T47D (cell line): Measurements from ENCODE around the gene TPST2.

Experiments
- DNase-seq, 2 experiments: peaks; one replicate each; pipeline versions ENCODE4 v3.0.0 to v3.0.0-alpha.2; 2011 to 2012; ENCODE audit warnings: low read depth in 1 of 2, low spot score in 1 of 2
- JUND ChIP-seq: IDR thresholded peaks from 2 replicates; pipeline ENCODE4 v1.6.1; 2012; ENCODE audit warnings: low read depth
- in situ Hi-C: cut with HindIII; loops from 2 replicates; pipeline ENCODE4 v1.10.0; 2016; ENCODE audit warnings: low sequenced_read_pairs, low pct_unique_long_range_greater_than_20kb

TPST2 gene

DNA sequence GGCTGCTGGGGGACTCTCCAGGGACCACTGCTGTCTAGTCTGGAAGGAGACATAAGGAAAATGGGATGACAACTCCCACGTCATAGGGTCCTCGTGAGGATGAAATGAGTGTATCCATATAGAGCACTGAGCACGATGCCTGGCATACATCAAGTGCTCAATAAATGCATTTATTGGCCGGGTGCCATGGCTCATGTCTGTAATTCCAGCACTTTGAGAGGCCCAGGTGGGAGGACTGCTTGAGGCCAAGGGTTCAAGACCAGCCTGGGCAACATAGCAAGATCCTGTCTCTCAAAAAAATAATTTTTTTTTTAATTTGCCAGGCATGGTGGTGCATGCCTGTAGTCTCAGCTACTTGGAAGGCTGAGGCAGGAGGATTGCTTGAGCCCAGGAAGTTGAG is 12.2 kb upstream of the TPST2 start:
- in situ Hi-C loops = no loop called here
- TF ChIP-seq JUND = no peak
- DNase-seq = no peak

DNA sequence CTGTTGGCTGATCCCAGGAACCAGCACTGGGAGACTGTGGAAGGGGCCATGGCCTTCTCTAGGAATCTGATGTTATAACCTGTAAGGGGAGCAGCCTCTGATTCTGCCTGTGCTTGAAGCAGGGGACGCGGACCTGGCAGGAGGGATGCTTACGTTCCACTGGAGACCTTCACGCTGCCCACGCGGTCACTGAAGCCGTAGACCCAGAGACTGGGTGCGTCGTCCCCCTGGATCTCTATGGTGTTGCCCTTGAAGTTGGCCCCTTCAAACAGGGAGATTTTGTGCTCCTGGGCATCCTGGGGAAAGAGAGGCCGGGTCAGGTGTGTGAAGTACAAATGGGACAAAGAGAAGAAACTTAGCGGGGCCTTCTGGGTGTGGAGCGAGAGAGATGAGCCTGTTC is 11.8 kb upstream of the TPST2 start:
- in situ Hi-C loops = no loop called here
- no peak for DNase-seq
- TF ChIP-seq JUND = no peak

DNA sequence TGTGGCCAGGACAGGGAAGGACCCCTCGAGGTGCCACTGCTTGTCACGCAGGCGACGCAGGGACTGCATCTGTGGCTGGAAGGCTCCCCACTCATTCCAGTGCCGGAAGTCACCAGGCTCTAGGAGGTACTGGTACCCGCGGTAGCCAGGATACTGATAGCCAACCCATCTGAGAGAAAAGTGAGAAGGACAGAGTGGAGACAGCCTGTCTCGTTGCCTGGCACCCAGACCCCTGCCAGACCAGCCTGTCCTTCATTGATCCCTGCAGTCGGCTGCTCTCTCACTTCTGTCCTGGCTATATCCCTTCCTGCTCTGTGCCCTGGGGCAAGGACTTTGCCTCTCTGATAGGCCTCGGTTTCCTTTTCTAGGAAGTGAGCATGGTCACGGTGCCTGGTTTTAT is 9.6 kb upstream of the TPST2 start:
- no peak for DNase-seq
- in situ Hi-C loops = no loop called here
- no peak for TF ChIP-seq JUND

DNA sequence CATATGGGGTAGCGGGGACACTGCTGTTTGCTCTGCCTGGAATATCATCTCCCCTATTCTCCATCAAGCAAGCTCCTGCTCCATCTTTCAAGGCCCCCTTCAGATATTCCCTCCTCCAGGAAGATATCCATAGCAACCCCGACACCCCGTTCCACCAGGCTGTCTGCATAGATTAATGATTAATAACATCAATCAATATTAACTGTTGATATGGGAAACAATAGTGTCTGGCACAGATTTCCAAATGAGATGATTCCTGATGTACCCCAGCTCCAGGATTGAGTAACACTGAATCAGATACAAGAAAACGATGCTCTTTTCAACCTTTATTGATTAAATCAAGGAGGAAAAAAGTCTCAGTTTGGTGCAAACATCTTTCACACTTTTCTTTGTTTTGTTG is 7.5 kb upstream of the TPST2 start:
- DNase-seq = no peak
- in situ Hi-C loops = no loop called here
- no peak for TF ChIP-seq JUND

DNA sequence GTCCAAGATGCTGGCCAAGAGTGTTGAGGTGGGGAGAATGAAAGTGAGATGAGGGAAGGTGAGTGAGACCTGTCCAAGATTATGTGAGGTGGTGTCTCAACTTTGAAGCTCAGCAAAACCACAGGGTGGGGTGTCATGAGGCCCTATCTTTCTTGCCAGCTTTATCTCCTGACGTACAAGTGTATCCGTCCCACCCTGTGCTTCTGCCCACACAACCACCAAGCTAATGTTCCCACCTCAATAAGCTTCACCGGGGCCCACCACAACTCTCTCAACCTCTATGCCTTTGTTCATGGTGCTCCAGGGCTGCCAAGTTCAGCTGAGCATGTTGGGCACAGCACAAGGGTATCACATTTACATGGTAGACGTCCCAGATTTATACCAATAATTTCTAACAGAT is 7.1 kb upstream of the TPST2 start:
- no peak for DNase-seq
- no peak for TF ChIP-seq JUND
- in situ Hi-C loops = no loop called here

GRCh38 chr22:26593763-26594162 is 3.8 kb upstream of the TPST2 start:
- in situ Hi-C loops = no loop called here
- no peak for TF ChIP-seq JUND
- DNase-seq = no peak

DNA sequence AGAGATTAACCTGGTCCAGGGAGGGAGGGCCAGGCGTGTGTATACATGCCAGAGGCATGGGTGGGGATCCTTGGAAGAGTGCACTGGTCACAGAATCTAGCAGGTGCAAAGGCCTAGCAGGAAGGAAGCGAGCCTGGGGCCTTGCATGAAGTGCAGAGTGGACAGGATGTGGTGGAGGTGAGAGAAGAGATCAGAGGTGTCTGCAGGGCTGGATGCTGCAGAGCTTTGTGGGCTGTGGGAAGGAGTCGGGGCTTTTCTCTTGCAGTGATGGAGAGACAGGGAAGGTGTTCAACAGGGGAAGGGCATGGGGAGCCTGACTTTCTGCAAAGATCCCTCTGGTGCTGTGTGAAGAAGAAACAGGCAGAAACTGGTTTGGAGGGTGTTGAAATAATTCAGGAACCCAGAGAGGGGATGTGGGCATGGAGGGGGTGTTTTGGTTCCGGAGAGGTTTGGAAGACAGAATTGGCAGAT is 2.5 kb upstream of the TPST2 start:
- no peak for TF ChIP-seq JUND
- DNase-seq = no peak
- in situ Hi-C loops = no loop called here

DNA sequence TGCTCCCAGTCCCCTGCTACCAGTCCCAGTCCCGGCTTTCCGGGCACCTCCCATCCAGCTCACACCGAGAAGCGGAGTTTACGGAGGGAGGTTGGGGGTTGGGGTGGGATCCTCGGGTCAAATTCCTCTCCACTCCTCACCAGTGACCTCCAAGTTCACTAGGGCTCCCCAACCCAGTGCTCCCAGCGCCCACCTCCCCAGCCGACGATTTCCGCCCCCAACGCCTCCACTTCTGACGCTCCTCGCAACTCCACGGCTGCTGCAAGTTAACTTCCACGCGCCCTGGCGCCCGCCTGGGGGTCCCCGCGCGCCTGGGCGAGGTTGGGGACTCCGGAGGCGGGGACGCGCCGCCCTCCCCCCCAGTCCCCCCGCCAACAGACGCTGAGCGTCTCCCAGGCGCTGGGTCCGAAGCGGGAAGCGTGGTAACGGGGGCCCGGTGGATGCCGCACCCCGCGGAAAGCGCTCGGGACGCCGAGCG is 526 bp downstream of the TPST2 start:
- no peak for TF ChIP-seq JUND
- peak in 1 of 2 experiments; percentile 8 for DNase-seq
- in situ Hi-C loops = no loop called here

DNA sequence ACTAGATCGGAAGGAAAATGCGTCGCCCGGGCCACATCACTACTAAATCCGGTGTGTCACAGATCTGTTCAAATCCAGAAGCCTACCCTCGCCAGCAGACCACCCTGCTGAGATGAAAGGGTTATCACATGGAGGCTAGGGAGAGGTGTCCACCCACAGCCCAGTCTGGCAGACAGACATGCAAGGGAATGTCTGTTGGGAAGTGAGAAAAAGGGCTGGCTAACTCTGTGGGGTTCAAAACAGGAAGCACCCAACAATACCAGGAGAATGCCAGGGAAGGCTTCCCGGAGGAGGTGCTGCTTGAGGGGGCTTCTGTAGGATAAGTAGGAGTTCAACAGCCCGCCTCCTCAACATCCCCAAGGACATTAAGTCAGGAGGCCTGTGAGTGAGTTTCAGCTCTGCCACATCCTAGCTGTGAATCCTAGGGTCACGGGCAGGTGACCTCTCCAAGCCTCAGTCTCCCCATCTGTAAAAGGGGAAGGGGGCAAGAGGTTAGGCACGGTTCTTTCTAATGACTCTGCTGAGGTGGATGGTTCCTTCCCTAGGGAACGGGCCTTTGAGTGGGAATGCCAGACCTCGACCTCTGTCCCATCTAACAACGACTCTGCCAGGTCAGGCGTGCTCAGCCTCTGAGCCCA is 1.1 kb downstream of the TPST2 start:
- TF ChIP-seq JUND = no peak
- peak in 1 of 2 experiments; percentile 13 for DNase-seq
- in situ Hi-C loops = no loop called here

GRCh38 chr22:26587991-26588613 is 1.8 kb downstream of the TPST2 start:
- no peak for TF ChIP-seq JUND
- in situ Hi-C loops = no loop called here
- no peak for DNase-seq

GRCh38 chr22:26586556-26587325 is 3.2 kb downstream of the TPST2 start:
- DNase-seq = no peak
- TF ChIP-seq JUND = no peak
- in situ Hi-C loops = no loop called here

DNA sequence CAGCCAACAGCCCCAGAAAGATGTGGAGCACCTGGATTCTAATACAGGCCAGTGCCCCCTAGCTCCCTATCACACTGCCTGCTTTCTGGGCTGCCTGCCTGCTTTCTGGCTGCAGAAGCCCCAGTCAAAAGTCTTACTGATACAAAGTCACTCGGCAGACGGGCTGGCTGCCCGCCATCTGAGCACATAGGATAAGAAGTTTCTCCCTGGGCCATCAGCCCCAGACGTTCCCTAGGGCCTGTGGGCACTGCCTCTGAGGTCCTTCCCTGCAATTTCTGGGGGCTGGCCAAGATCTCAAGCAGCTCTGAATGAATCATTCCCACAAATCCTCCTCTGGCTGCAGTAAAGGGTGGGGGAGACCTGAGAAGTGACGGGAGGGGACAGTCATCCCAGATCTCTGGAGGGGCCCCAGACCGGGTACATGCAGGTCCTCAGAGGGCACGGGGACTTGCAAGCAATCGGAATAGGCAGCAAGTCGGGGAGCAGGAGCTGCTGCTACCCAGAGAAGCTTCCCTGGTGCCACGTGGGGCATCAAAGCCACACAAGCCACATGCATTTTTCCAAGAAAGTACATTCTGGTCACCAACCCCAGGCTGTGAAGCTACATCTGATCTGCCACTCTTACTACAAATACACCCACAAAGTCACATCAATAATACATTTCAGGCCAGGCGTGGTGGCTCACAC is 4.7 kb downstream of the TPST2 start:
- in situ Hi-C loops = no loop called here
- no peak for DNase-seq
- TF ChIP-seq JUND = no peak
